SU-DHL-6 (cell line): Measurements from ENCODE around the gene RNF223.
"Not testable (repeated sequence)": the region's sequence is repeated elsewhere in the genome, so short reads cannot be mapped to it uniquely, and the experiment has no call there.

Source experiments
- EZH2phosphoT487 ChIP-seq: fragments of 200-600 bp; sonication (generic), shearing (Covaris generic); conservative IDR thresholded peaks from 2 replicates; pipeline ENCODE4 v1.6.1; 2018; ENCODE audit warnings: mild to moderate bottlenecking, antibody characterized with exemption, low read length, moderate library complexity, mixed read lengths
- TF ChIP-seq, protein P1 (sequence below): fragments of 200-600 bp; sonication (generic); IDR thresholded peaks from one replicate; pipeline ENCODE4 v1.5.1; 2017; ENCODE audit warnings: antibody characterized with exemption, mild to moderate bottlenecking, low read length, moderate library complexity; ENCODE audit not compliant: insufficient read depth, poor library complexity, severe bottlenecking

DNA sequence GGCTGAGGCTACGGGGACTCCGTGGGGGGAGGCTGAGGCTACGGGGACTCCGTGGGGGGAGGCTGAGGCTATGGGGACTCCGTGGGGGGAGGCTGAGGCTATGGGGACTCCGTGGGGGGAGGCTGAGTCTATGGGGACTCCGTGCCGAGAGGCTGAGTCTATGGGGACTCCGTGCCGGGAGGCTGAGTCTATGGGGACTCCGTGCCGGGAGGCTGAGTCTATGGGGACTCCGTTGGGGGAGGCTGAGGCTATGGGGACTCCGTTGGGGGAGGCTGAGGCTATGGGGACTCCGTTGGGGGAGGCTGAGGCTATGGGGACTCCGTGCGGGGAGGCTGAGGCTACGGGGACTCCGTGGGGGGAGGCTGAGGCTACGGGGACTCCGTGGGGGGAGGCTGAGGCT, 3.3 kb upstream of the RNF223 start:
- TF ChIP-seq, protein P1, sequence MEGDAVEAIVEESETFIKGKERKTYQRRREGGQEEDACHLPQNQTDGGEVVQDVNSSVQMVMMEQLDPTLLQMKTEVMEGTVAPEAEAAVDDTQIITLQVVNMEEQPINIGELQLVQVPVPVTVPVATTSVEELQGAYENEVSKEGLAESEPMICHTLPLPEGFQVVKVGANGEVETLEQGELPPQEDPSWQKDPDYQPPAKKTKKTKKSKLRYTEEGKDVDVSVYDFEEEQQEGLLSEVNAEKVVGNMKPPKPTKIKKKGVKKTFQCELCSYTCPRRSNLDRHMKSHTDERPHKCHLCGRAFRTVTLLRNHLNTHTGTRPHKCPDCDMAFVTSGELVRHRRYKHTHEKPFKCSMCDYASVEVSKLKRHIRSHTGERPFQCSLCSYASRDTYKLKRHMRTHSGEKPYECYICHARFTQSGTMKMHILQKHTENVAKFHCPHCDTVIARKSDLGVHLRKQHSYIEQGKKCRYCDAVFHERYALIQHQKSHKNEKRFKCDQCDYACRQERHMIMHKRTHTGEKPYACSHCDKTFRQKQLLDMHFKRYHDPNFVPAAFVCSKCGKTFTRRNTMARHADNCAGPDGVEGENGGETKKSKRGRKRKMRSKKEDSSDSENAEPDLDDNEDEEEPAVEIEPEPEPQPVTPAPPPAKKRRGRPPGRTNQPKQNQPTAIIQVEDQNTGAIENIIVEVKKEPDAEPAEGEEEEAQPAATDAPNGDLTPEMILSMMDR: not testable (repeated sequence)
- TF ChIP-seq EZH2phosphoT487: not testable (repeated sequence)
